Kidney epithelial cell (primary cell): Measurements from ENCODE around the gene PRCP. TPM values are rescaled to one million over a fixed set of nuclear protein-coding genes. Genes with fewer than 3 reads are reported as not detected.
A peak's percentile ranks its signal among the peaks of the same experiment; 100 is the strongest.
"Not testable (repeated sequence)": the region's sequence is repeated elsewhere in the genome, so short reads cannot be mapped to it uniquely, and the experiment has no call there.

Source experiments
- DNase-seq: peaks from one replicate; pipeline ENCODE4 v3.0.0-alpha.2; 2010; ENCODE audit warnings: low read depth
- H3K27me3 ChIP-seq: 2 replicates; pipeline ENCODE4 v1.6.0; 2011; ENCODE audit warnings: low read length; ENCODE audit not compliant: control insufficient read depth, insufficient read depth
- H3K36me3 ChIP-seq: 2 replicates; pipeline ENCODE4 v1.5.1; 2011; ENCODE audit warnings: low read length; ENCODE audit not compliant: control insufficient read depth, insufficient read depth
- H3K4me3 ChIP-seq: 2 replicates; pipeline ENCODE4 v1.5.1; 2011; ENCODE audit warnings: low read depth, mild to moderate bottlenecking, control low read depth, low read length
- total RNA-seq: library from RNA; depleted of rRNA; stranded (reverse); fragments of >200 nt; gene quantifications from 2 replicates; pipeline ENCODE4 v1.2.3, GENCODE V29; 2015
- TF ChIP-seq, protein P1 (sequence below): IDR thresholded peaks from 2 replicates; pipeline ENCODE4 v1.5.1; 2011; ENCODE audit warnings: mild to moderate bottlenecking, moderate library complexity, low read length, control low read depth, inconsistent platforms; ENCODE audit not compliant: insufficient read depth, poor library complexity, severe bottlenecking

The PRCP gene
- total RNA-seq, 1 donor from 2014 or later: 23.7 TPM

DNA sequence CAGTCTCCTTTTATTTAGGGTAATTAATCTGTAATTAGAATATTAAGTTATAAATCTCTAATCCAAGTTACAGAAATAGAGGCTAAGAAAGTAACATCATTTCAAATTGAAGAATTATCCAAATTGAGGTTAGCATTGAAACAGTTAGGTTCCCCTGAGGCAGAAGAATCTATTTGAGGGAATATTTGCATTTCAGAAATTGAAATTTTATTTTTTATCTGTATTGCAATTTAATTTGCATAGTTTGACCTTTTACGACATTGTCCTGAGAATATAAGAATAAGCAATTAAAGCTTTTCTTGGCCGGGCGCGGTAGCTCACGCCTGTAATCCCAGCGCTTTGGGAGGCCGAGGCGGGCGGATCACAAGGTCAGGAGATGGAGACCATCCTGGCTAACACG lies 28.9 kb upstream of the PRCP start:
- TF ChIP-seq, protein P1, sequence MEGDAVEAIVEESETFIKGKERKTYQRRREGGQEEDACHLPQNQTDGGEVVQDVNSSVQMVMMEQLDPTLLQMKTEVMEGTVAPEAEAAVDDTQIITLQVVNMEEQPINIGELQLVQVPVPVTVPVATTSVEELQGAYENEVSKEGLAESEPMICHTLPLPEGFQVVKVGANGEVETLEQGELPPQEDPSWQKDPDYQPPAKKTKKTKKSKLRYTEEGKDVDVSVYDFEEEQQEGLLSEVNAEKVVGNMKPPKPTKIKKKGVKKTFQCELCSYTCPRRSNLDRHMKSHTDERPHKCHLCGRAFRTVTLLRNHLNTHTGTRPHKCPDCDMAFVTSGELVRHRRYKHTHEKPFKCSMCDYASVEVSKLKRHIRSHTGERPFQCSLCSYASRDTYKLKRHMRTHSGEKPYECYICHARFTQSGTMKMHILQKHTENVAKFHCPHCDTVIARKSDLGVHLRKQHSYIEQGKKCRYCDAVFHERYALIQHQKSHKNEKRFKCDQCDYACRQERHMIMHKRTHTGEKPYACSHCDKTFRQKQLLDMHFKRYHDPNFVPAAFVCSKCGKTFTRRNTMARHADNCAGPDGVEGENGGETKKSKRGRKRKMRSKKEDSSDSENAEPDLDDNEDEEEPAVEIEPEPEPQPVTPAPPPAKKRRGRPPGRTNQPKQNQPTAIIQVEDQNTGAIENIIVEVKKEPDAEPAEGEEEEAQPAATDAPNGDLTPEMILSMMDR: no peak
- Histone ChIP-seq H3K4me3 (no peak overlapping the region), H3K36me3 (no peaks in the 10 kb centered on the region), H3K27me3 (no peaks in the 10 kb centered on the region)
- DNase-seq: no peak

DNA sequence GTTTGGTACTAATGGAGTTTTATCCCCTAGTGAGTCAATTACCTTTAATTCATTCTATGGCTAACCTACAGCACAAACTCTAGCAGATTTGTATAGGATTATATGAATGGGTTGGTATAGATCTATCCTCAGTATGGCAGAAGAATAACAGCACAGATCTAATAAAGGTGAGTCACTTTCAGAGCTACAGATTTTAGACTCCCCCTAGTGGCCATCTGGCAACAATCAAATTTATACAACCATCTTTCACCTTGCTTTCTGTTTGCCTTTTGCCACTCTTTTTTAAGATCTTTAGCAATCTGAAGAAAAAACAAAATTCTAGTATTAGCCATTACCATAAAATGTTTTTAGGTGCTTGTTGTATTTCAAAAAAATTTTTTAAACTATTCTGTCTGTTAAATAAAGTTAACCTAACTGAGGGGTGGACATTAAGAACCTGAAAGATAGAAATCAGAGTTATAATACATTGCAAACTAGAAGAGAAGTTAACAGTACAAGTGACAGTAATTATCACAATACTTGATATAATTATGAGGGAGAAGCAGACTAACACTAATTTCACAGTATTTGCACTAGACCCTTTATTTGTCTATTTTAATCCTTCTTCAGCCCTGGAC lies 27.1 kb upstream of the PRCP start:
- no peaks in the 10 kb centered on the region for H3K36me3 ChIP-seq
- no peaks in the 10 kb centered on the region for H3K27me3 ChIP-seq
- DNase-seq: peak; percentile 10
- TF ChIP-seq, protein P1: peak; percentile 69
- H3K4me3 ChIP-seq: no peak overlapping the region

DNA sequence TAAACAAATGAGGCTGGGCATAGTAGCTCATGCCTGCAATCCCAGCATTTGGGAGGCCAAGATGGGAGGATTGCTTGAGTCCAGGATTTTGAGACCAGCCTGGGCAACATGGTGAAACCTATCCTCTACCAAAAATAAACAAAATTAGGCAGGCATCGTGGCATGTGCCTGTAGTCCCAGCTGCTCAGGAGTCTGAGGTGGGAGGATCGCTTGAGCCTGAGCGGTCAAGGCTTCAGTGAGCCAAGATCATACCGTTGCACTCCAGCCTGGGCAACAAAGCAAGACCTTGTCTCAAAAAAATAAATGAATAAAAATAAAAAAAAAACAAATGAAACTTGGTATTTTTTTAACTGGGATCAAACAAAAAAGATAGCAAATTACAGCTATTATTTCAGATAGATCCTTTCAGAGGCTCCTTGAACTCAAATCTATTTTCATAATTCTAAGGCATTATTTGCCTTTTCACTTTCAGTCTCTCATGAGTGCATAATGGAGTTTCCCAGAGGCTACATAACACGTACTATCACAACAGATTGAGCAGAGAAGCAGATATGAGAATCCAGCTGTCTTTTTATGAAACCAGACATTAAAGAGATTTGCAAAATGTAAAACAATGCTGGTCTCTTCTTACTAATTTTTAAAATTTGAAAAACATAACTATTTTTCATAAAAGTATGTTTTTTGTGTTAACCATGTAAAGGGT lies 24.4 kb upstream of the PRCP start:
- H3K27me3 ChIP-seq: no peaks in the 10 kb centered on the region
- no peak overlapping the region for H3K4me3 ChIP-seq
- TF ChIP-seq, protein P1: no peak
- no peaks in the 10 kb centered on the region for H3K36me3 ChIP-seq
- no peak for DNase-seq

DNA sequence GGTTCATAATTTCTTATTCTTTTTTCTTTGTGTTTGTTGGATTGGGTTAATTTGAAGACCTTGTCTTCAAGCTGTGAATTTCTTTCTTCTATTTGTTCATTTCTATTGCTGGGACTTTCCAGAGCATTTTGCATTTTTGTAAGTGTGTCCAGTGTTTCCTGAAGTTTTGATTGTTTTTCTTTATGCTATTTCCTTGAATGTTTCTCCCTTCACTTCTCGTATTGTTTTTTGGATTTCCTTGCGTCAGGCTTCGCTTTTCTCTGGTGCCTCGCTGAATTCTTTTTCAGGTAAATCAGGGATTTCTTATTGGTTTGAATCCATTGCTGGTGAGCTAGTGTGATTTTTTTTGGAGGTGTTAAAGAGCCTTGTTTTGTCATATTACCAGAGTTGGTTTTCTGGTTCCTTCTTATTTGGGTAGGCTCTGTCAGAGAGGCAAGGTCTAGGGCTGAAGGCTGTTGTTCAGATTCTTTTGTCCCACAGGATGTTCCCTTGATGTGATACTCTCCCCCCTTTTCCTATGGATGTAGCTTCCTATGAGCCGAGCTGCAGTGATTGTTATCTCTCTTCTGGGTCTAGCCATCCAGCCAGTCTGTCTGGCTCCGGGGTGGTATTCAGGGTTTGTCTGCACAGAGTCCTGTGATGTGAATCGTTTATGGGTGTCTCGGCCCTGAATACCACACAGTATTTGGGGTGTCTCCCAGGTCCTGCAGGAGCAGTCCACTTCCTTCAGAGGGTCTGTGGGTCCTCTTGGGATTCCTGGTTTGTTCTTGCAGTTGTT lies 22.4 kb upstream of the PRCP start:
- H3K27me3 ChIP-seq, H3K36me3 ChIP-seq, DNase-seq, H3K4me3 ChIP-seq: not testable (repeated sequence)

DNA sequence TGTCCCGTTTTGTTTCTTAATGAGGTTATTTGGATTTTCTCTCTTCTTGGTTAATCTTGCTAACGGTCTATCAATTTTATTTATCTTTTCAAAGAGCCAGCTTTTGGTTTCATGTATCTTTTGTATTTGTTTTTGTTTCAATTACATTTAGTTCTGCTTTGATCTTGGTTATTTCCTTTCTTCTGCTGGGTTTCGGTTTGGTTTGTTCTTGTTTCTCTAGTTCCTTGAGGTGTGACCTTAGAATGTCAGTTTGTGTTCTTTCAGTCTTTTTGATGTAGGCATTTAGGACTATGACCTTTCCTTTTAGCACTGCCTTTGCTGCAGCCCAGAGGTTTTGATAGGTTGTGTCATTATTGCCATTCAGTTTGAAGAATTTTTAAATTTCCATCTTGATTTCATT lies 20.0 kb upstream of the PRCP start:
- not testable (repeated sequence) for H3K36me3 ChIP-seq, H3K4me3 ChIP-seq, H3K27me3 ChIP-seq, DNase-seq

DNA sequence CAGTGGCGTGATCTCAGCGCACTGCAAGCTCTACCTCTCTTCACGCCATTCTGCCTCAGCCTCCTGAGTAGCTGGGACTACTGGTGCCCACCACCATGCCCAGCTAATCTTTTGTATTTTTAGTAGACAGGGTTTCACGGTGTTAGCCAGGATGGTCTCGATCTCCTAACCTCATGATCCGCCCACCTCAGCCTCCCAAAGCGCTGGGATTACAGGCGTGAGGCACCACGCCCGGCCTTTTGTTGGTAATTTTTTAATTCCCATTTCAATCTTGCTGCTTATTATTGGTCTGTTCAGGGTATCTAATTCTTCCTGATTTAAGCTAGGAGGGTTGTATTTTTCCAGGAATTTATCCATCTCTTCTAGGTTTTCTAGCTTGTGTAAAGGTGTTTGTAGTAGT lies 19.6 kb upstream of the PRCP start:
- H3K4me3 ChIP-seq, H3K27me3 ChIP-seq, DNase-seq, H3K36me3 ChIP-seq: not testable (repeated sequence)

DNA sequence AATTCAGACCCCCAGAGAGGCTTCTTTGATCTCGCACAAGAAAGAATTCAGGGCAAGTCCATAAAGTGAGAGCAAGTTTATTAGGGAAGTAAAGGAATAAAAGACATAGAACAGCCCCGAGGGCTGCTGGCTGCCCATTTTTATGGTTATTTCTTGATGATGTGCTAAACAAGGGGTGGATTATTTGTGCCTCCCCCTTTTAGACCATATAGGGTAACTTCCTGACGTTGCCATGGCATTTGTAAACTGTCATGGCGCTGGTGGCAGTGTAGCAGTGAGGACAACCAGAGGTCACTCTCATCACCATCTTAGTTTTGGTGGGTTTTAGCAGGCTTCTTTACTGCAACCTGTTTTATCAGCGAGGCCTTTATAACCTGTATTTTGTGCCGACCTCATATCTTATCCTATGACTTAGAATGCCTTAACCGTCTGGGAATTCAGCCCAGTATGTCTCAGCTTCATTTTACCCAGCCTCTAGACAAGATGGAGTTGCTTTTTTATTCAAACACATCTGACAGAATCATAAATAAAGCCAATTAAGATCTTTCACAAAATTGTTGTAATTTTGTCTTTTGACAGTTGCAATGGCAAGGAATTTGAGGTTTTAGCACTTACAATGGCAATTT lies 8.9 kb upstream of the PRCP start:
- DNase-seq: no peak
- Histone ChIP-seq H3K36me3 (no peaks in the 10 kb centered on the region), H3K27me3 (no peaks in the 10 kb centered on the region), H3K4me3 (no peak overlapping the region)
- TF ChIP-seq, protein P1: no peak
